ENCODE results near the gene ABT1. TPM values are rescaled to one million over a fixed set of nuclear protein-coding genes. Genes with fewer than 3 reads are reported as not detected.

ABT1 gene
- total and polyA plus RNA-seq, 2 donors (not counting 1 experiment from before 2014, with no cell fraction given), result 8.3 to 13.4 TPM

GRCh38 chr6:26575494-26575939 lies 21.2 kb upstream of the ABT1 start:
- no peak overlapping the region for H3K4me3 ChIP-seq (replicated peaks in 1 of 4; ENCODE audit: control extremely low read depth in 1 of 4, insufficient read depth in 1 of 4, low read depth in 3 of 4, low read length in 4 of 4)
- H3K9me3 ChIP-seq (ENCODE audit: control insufficient read depth, insufficient read depth, low read depth, low read length), result no peaks in the 10 kb centered on the region
- H3K36me3 ChIP-seq (ENCODE audit: control insufficient read depth, insufficient read depth, low read length), result no peaks in the 10 kb centered on the region
- H3K9ac ChIP-seq (ENCODE audit: insufficient read depth, low read length), result no peak overlapping the region
- H3K27me3 ChIP-seq (ENCODE audit: control insufficient read depth, insufficient read depth, low read length), result no peaks in the 10 kb centered on the region
- H3K27ac ChIP-seq (ENCODE audit: insufficient read depth, low read length), result no peak overlapping the region
- DNase-seq (ENCODE audit: low read depth in 2 of 2), result peak in 1 of 2 donors; percentile 51
- H3K4me2 ChIP-seq (ENCODE audit: extremely low read depth, insufficient read depth, low read length), result no peak overlapping the region
- TF ChIP-seq, protein P1, sequence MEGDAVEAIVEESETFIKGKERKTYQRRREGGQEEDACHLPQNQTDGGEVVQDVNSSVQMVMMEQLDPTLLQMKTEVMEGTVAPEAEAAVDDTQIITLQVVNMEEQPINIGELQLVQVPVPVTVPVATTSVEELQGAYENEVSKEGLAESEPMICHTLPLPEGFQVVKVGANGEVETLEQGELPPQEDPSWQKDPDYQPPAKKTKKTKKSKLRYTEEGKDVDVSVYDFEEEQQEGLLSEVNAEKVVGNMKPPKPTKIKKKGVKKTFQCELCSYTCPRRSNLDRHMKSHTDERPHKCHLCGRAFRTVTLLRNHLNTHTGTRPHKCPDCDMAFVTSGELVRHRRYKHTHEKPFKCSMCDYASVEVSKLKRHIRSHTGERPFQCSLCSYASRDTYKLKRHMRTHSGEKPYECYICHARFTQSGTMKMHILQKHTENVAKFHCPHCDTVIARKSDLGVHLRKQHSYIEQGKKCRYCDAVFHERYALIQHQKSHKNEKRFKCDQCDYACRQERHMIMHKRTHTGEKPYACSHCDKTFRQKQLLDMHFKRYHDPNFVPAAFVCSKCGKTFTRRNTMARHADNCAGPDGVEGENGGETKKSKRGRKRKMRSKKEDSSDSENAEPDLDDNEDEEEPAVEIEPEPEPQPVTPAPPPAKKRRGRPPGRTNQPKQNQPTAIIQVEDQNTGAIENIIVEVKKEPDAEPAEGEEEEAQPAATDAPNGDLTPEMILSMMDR (conservative IDR thresholded peaks at IDR 0.05 in 1 of 2, IDR thresholded peaks at IDR 0.05 in 1 of 2; ENCODE audit: low read depth in 1 of 2, low read length in 2 of 2), result no peak
- no peak for TF ChIP-seq EZH2 (IDR thresholded peaks at IDR 0.05; ENCODE audit: low read length, missing control alignments)
- H3K79me2 ChIP-seq (ENCODE audit: control insufficient read depth, insufficient read depth, low read length), result no peaks in the 10 kb centered on the region
- no peaks in the 10 kb centered on the region for H4K20me1 ChIP-seq (ENCODE audit: control insufficient read depth, extremely low read depth, insufficient read depth, low read length)
- H2AFZ ChIP-seq (ENCODE audit: low read length), result no peak overlapping the region
- H3K4me1 ChIP-seq (ENCODE audit: control insufficient read depth, extremely low read depth, insufficient read depth, low read length), result no peaks in the 10 kb centered on the region

GRCh38 chr6:26576407-26576843 lies 20.3 kb upstream of the ABT1 start:
- no peaks in the 10 kb centered on the region for H3K4me1 ChIP-seq (ENCODE audit: control insufficient read depth, extremely low read depth, insufficient read depth, low read length)
- TF ChIP-seq EZH2 (IDR thresholded peaks at IDR 0.05; ENCODE audit: low read length, missing control alignments), result no peak
- TF ChIP-seq, protein P1 (conservative IDR thresholded peaks at IDR 0.05 in 1 of 2, IDR thresholded peaks at IDR 0.05 in 1 of 2; ENCODE audit: low read depth in 1 of 2, low read length in 2 of 2), result no peak
- no peak for DNase-seq (ENCODE audit: low read depth in 2 of 2)
- H3K27ac ChIP-seq (ENCODE audit: insufficient read depth, low read length), result no peak overlapping the region
- no peaks in the 10 kb centered on the region for H3K36me3 ChIP-seq (ENCODE audit: control insufficient read depth, insufficient read depth, low read length)
- H3K27me3 ChIP-seq (ENCODE audit: control insufficient read depth, insufficient read depth, low read length), result no peaks in the 10 kb centered on the region
- peak overlapping the region; percentile 48 for H3K4me2 ChIP-seq (ENCODE audit: extremely low read depth, insufficient read depth, low read length)
- H3K9me3 ChIP-seq (ENCODE audit: control insufficient read depth, insufficient read depth, low read depth, low read length), result no peaks in the 10 kb centered on the region
- peak overlapping the region; percentile 11 to 80 (median 36) for H3K4me3 ChIP-seq (replicated peaks in 1 of 4; ENCODE audit: control extremely low read depth in 1 of 4, insufficient read depth in 1 of 4, low read depth in 3 of 4, low read length in 4 of 4)
- no peak overlapping the region for H3K9ac ChIP-seq (ENCODE audit: insufficient read depth, low read length)
- H2AFZ ChIP-seq (ENCODE audit: low read length), result peak overlapping the region; percentile 21
- H3K79me2 ChIP-seq (ENCODE audit: control insufficient read depth, insufficient read depth, low read length), result no peaks in the 10 kb centered on the region
- no peaks in the 10 kb centered on the region for H4K20me1 ChIP-seq (ENCODE audit: control insufficient read depth, extremely low read depth, insufficient read depth, low read length)

DNA sequence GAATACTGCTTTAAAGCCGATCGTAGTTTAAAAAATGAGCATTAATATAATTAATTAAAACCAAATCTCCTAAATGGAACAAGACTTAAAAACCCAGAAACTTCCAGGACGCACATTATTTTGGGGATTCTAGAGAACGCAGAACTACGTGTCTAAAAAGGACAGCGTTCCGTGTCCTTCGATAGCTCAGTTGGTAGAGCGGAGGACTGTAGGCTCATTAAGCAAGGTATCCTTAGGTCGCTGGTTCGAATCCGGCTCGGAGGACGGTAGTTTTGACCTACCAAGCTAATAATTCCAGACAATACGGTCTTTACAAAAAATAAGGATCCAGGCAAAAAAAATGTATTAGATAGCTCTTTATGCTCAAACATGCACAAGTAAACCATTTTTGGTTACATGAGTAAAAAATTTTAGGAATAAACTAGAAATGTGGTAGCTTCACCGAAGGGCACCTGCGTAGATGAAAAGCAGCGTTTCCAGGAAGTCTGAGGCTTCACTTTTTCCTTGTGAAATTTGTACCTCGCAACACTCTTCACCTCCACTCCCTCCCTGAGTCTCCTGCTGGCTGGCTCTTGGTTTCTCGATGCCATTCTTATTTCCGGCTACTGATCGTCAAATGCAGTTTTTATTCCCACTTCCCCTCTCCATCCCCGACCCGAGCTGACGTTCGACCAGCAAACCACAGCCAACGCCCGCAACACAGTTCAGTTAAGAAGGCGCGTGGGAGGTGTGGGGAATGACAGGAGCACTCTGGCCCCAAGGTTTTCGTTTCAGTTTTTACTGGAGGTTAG lies 19.6 kb upstream of the ABT1 start:
- peak overlapping the region; percentile 8 for H3K9ac ChIP-seq (ENCODE audit: insufficient read depth, low read length)
- H3K27ac ChIP-seq (ENCODE audit: insufficient read depth, low read length), result no peak overlapping the region
- no peaks in the 10 kb centered on the region for H3K79me2 ChIP-seq (ENCODE audit: control insufficient read depth, insufficient read depth, low read length)
- peak; percentile 76 to 87 for DNase-seq (ENCODE audit: low read depth in 2 of 2)
- H3K36me3 ChIP-seq (ENCODE audit: control insufficient read depth, insufficient read depth, low read length), result no peaks in the 10 kb centered on the region
- no peaks in the 10 kb centered on the region for H3K4me1 ChIP-seq (ENCODE audit: control insufficient read depth, extremely low read depth, insufficient read depth, low read length)
- peak overlapping the region; percentile 94 for H3K4me2 ChIP-seq (ENCODE audit: extremely low read depth, insufficient read depth, low read length)
- H3K9me3 ChIP-seq (ENCODE audit: control insufficient read depth, insufficient read depth, low read depth, low read length), result no peaks in the 10 kb centered on the region
- peak overlapping the region; percentile 68 for H2AFZ ChIP-seq (ENCODE audit: low read length)
- H3K4me3 ChIP-seq (replicated peaks in 1 of 4; ENCODE audit: control extremely low read depth in 1 of 4, insufficient read depth in 1 of 4, low read depth in 3 of 4, low read length in 4 of 4), result peak overlapping the region; percentile 58 to 80 (median 62)
- no peaks in the 10 kb centered on the region for H4K20me1 ChIP-seq (ENCODE audit: control insufficient read depth, extremely low read depth, insufficient read depth, low read length)
- H3K27me3 ChIP-seq (ENCODE audit: control insufficient read depth, insufficient read depth, low read length), result no peaks in the 10 kb centered on the region
- TF ChIP-seq, protein P1 (conservative IDR thresholded peaks at IDR 0.05 in 1 of 2, IDR thresholded peaks at IDR 0.05 in 1 of 2; ENCODE audit: low read depth in 1 of 2, low read length in 2 of 2), result no peak

Measured in fibroblast of lung (primary cell).